Sciatic nerve (tissue), 2 donors: ENCODE results near the gene ESRRG. TPM values are rescaled to one million over a fixed set of nuclear protein-coding genes. Genes with fewer than 3 reads are reported as not detected.

Source experiments
- ATAC-seq: fragments of 200-7000 bp; cut with Tn5 transposase; one replicate; pipeline ENCODE4 v1.9.1; 2020; ENCODE audit warnings: mild to moderate bottlenecking, moderate library complexity
- DNase-seq: peaks from one replicate; pipeline ENCODE4 v3.0.0-alpha.2; 2020; ENCODE audit warnings: low spot score
- intact Hi-C: fragments of 100-400 bp; cut with DNase I; formaldehyde crosslinking; loops from one replicate; pipeline ENCODE4 v1.14.2; 2022
- total RNA-seq: library from RNA; stranded (reverse); fragmentation: NEBNext Ultra II Directional; extraction: Animal tissue kit (Norgen Biotek cat#: 25700); gene quantifications from one replicate; pipeline ENCODE4 v1.2.1, GENCODE V29; 2021
- donor health status: DM: no; HTN: no; CAD: no.
- donor health status: DM: no; HTN: no; CAD: no.

ESRRG gene
- total RNA-seq, 1 donor from 2014 or later, result 5.8 TPM

GRCh38 chr1:216599851-216600250 lies 123.4 kb downstream of the ESRRG start:
- intact Hi-C loops, result no loop called here
- DNase-seq (no peak), ATAC-seq (no peak)

DNA sequence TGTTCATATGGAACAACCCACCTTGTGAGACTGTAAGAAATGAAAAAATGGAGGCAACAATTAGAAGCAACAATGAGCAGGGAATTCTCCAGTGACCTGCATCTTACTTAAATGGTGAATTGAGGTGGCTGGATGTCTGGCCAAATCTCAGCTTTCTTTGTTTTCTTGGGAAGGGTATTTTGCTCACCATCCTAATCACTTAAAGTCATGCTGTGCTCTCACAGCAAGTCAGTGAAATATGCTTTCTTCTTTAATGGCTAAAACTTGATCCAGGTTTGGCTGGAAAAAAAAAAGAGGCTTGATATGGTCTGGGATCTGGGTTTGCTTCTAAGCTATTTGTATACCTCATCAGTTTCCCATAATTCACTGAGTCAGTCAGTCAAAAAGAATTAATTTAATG lies 124.8 kb downstream of the ESRRG start:
- intact Hi-C loops, result no loop called here
- DNase-seq, result no peak
- no peak for ATAC-seq

GRCh38 chr1:216596281-216596862 lies 126.9 kb downstream of the ESRRG start:
- DNase-seq (no peak), ATAC-seq (no peak)
- intact Hi-C loops, result no loop called here

DNA sequence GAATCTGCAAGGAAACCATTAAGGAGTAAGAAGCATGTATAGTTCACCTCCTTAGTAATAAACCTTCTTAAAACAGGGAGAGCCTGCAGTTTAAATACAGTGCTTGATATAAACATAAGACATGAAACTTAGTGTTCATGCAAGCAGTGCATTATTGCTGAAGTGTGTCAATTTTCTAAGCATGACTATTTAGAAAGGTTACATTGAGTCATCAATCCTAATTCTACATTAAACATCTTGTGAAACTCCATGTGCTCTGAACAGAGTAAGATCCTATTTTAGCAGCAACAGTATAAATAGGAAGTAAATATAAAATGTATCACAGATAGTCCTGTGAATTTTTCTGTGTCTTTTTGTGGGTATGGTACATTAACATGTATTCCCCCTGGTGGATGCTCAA lies 135.5 kb downstream of the ESRRG start:
- ATAC-seq, result no peak
- intact Hi-C loops, result no loop called here

GRCh38 chr1:216582151-216582550 lies 141.1 kb downstream of the ESRRG start:
- no peak for ATAC-seq
- DNase-seq, result no peak
- intact Hi-C loops, result no loop called here

More for the DNA sequence above, 135.5 kb downstream of the ESRRG start:
- DNase-seq, result no peak

DNA sequence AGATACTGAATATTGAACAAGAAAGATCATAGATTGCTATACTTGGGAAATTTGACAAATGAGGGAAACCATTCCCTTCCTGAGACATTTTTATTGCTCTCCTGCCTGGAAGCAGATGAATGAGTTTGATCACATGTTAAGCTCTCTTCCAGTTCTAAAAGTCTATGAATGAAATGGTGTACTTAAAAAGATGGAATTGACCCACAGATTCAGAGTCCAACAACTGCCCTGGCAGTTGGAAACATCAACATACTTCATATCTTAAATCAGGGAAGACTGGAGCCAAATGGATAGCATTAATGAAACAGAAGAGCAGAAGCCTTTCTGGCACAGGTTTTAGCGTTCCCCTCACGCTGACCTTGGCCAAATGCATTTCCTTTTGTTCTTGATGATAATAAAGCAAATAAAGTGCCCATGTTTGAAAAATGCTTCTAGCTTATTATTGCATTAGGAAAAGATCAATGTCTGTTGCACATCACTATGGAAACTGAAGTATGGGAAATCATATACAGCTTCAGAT lies 142.6 kb downstream of the ESRRG start:
- DNase-seq (no peak), ATAC-seq (no peak)
- intact Hi-C loops, result no loop called here

GRCh38 chr1:216576234-216576937 lies 146.8 kb downstream of the ESRRG start:
- DNase-seq (no peak), ATAC-seq (no peak)
- intact Hi-C loops, result no loop called here

- no peak for DNase-seq
- intact Hi-C loops, result no loop called here
- no peak for ATAC-seq
Observed at GRCh38 chr1:216566641-216567205, 156.5 kb downstream of the ESRRG start.

DNA sequence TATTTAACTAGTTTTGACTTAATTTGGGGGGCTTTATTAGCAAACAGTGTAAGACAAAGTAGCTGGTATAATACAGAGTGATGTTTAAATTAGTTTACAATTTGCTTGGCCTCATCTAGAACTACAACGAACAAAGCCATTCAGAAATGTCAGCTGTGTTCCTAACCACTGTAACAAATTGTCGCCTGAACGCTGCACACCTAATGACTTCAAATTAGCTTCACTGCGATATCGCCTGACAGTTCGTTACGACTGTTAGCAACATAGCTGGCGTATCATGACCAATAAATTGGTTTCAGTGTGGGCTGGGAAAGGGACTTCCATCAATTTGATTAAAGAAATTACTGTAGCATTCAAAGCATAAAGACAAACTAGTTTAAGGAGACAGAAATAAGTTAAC lies 160.1 kb downstream of the ESRRG start:
- DNase-seq, result no peak
- intact Hi-C loops, result no loop called here
- no peak for ATAC-seq

DNA sequence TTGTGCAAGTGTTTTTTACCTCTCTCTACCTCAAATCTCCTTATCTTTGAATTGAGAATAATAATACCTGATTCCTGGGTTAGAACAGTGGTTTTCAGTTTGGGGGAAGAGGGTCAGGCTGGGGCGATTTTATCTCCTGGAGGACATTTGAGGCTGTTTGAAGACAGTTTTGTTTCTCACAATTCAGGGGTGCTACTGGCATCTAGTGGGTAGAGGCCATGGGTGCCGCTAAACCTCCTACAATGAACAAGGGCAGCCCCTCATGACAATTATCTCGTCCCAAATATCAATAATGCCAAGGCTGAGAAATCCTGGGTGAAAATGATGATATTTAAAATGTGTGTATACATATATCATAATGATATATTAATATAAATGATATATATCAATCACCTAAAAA lies 160.8 kb downstream of the ESRRG start:
- no peak for DNase-seq
- ATAC-seq, result no peak
- intact Hi-C loops, result no loop called here

DNA sequence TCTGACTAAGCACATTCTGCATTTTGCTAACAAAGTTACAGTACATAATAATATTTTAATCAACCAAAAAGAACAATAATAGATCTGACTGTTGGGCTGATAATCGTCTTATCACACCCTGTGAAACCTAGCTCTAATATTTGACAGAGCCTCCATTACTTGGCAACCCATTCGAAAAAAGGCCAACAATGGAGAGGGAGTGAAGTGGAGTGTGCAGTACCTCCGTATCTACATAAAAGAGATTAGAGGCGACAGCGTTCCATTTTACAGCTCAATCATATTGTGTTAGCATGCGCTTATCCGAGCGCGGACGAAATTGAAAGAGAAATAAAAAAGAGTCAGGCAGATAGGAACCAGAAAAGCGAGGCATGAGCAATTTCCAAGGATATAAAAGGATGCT lies 162.7 kb downstream of the ESRRG start:
- DNase-seq (no peak), ATAC-seq (no peak)
- intact Hi-C loops, result no loop called here

DNA sequence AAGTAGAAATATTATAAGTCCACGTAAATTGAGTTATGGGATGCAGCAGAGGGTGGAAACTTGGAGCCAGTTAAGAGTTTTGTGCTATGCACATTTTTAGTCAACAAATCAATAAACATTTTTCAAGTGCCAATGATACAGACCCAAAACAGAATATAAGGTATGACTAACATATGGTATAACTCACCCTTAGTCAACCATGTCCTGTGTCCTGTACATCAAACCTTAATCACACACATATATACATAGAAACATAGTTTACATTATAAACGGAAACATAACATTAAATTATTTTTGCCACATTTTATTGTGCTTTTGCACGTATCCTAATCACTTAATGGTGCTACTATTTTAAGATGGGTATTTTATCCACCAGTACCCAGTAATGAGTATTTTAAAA lies 163.9 kb downstream of the ESRRG start:
- intact Hi-C loops, result no loop called here
- DNase-seq, result no peak
- no peak for ATAC-seq

DNA sequence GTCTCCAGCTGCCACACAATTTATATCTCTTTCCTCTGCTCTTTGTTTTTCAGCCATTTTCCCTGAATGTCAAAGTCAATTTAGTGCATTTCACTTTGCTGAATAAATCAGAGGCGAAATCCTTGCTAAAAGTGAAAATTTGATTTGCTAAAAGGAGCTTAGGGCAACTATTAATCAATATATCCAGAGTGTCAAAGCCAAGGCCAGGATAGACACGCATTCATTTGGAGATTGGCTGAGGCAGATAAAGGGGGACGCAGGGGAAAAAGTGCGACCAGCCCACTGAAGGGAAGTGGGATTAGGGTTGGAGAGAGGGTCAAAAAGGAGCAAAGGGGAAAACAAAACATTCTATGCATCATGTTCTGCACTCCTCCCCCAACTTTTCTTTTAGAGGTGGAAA lies 167.6 kb downstream of the ESRRG start:
- DNase-seq, result no peak
- intact Hi-C loops, result no loop called here
- no peak for ATAC-seq

DNA sequence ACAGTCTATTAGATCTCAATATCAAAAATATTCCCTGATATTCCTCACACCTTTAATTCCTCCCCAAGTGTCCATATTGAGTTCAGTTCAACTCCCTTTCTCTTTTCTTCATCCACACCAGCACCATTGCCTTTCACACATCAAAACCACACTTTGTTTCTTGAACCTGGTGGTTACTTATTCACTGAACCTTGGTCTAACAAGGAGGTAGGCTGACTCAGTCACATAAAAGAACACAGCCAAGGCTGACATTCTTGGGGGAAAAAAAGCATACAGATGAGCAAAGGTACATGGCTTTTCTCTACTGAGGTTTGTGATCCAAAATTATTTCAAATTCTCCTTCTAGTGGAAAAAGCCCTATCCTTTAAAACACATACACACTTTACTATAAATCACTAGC lies 168.3 kb downstream of the ESRRG start:
- no peak for ATAC-seq

GRCh38 chr1:216553766-216554165 lies 169.5 kb downstream of the ESRRG start:
- intact Hi-C loops, result no loop called here
- no peak for DNase-seq
- ATAC-seq, result no peak

More for the DNA sequence above, 168.3 kb downstream of the ESRRG start:
- no peak for DNase-seq
- intact Hi-C loops, result no loop called here

DNA sequence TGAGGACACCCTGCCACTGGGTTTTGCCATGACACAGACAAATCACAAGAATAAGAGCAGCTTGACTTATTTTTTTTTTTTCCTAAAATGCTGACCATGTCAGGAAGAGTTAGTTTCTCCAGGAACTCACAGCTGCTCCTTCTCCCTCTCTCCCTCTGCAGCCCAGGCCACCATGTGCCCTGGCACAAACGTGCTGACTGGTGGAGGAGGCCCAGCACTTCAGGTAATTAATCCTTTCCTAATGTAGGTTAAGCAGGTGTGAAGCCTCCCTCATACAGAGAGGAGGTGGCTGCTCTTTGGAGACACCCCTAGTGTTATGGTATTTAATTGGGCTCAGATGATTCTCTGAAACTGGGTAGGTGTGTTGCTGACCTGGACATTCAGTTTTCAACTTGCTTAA lies 170.2 kb downstream of the ESRRG start:
- ATAC-seq, result no peak
- intact Hi-C loops, result no loop called here
- DNase-seq, result no peak

GRCh38 chr1:216549796-216550195 lies 173.4 kb downstream of the ESRRG start:
- no peak for ATAC-seq
- intact Hi-C loops, result no loop called here
- DNase-seq, result no peak

DNA sequence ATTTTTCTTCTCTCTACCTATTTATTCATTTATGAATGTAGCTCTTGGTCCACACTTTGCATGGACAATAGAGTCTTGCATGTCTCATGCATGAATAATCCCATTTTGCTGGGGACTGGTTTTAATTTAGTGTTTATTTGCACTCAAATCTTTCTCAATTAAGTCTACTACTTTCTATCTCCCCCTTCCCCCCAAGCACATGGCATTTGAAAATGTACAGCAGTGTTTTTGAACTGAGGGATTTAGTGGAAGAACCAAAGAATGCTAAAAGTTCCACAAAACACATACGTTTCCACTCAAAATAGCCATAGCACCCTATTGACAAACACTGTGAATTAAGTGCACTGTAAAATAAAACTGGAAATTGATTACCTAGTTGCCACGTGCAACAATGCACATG lies 180.5 kb downstream of the ESRRG start:
- intact Hi-C loops, result no loop called here
- ATAC-seq (no peak), DNase-seq (no peak)

- ATAC-seq (no peak), DNase-seq (no peak)
- intact Hi-C loops, result no loop called here
Observed at GRCh38 chr1:216542263-216542662, 181.0 kb downstream of the ESRRG start.

GRCh38 chr1:216535751-216536150 lies 187.5 kb downstream of the ESRRG start:
- ATAC-seq (no peak), DNase-seq (no peak)

DNA sequence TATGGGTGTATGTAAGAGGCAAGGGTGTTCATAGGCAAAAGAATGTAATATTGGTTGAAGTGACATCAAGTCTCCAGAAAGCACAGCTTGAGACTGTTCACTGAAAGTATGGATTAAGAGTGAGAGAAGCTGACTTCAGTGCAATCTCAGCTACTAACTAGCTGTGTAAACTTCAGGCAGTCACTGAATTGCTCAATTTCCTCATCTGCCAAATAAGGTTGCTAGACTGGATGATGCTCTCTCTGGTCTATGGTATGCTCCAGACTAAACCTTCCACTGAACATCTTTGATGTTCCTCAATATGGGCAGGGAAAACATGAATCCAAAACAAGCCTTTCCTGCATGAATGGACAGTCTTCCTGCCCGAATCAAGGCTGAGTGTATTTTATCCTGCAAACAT lies 188.2 kb downstream of the ESRRG start:
- intact Hi-C loops, result no loop called here
- DNase-seq (no peak), ATAC-seq (no peak)

More at GRCh38 chr1:216535751-216536150, 187.5 kb downstream of the ESRRG start:
- intact Hi-C loops, result no loop called here
